Endothelial cell of umbilical vein (primary cell): ENCODE measurements around the gene ALDOC. TPM values are rescaled to one million over a fixed set of nuclear protein-coding genes. Genes with fewer than 3 reads are reported as not detected.

Experiments used
- BruUV-seq: library from RNA; stranded (reverse); fragments of 400-500 nt; replicated peaks from 2 replicates; lab custom pipeline; 2021; lab: Mats Ljungman, UMichigan
- CTCF ChIA-PET: fragments of 300-600, 350-600 bp; sonication (Branson Sonifier 250); formaldehyde crosslinking; loops from one replicate; lab custom pipeline; 2021; ENCODE audit warnings: antibody characterized with exemption, inconsistent platforms; lab: Charles Lee
- POLR2A ChIA-PET: fragments of 300-600, 350-600 bp; sonication (Branson Sonifier 250); formaldehyde crosslinking; loops from one replicate; lab custom pipeline; 2021; ENCODE audit warnings: antibody characterized with exemption, inconsistent platforms; lab: Charles Lee
- DNase-seq: peaks from one replicate; pipeline ENCODE4 v3.0.0-alpha.2; 2011; ENCODE audit warnings: low read depth, low spot score
- FAIRE-seq: peaks from 2 replicates; lab custom pipeline; 2011; peaks lifted over from hg19 to GRCh38; lab: Jason Lieb, UNC
- H2AFZ ChIP-seq: 2 replicates; pipeline ENCODE4 v1.6.0; 2012; ENCODE audit warnings: low read depth, low read length, control low read depth, inconsistent platforms
- H3K27ac ChIP-seq: 2 replicates; pipeline ENCODE4 v1.5.1; 2011; ENCODE audit warnings: low read depth, mild to moderate bottlenecking, control low read depth, low read length, moderate library complexity; ENCODE audit not compliant: insufficient read depth
- H3K27me3 ChIP-seq, 2 experiments: 2 replicates each; pipeline versions ENCODE4 v1.6.0 to v1.6.1; 2011; ENCODE audit warnings: low read length in 2 of 2, mixed read lengths in 1 of 2; ENCODE audit not compliant: control insufficient read depth in 2 of 2, insufficient read depth in 2 of 2
- H3K36me3 ChIP-seq, 2 experiments: 2 replicates in 1 of 2; 3 replicates in 1 of 2; pipeline ENCODE4 v1.5.1; 2011; ENCODE audit warnings: low read length in 2 of 2, mild to moderate bottlenecking in 1 of 2, moderate library complexity in 1 of 2; ENCODE audit not compliant: control insufficient read depth in 2 of 2, insufficient read depth in 2 of 2; ENCODE audit errors: extremely low read depth in 1 of 2
- H3K4me1 ChIP-seq: 3 replicates; pipeline ENCODE4 v1.5.1; 2011; ENCODE audit warnings: mild to moderate bottlenecking, low read length; ENCODE audit not compliant: control insufficient read depth, insufficient read depth; ENCODE audit errors: extremely low read depth
- H3K4me2 ChIP-seq: 2 replicates; pipeline ENCODE4 v1.6.1; 2011; ENCODE audit warnings: low read length, control low read depth, mixed read lengths; ENCODE audit not compliant: insufficient read depth
- H3K4me3 ChIP-seq, 3 experiments: fragments of 200-600 bp in 1 of 3; sonication (generic), shearing (Covaris generic) in 1 of 3; replicated peaks in 1 of 3; 2 replicates each; pipeline ENCODE4 v1.5.1; 2011 to 2016; ENCODE audit warnings: control low read depth in 3 of 3, low read length in 3 of 3, mild to moderate bottlenecking in 2 of 3, inconsistent platforms in 1 of 3, low read depth in 1 of 3, moderate library complexity in 1 of 3; ENCODE audit not compliant: insufficient read depth in 1 of 3
- H3K79me2 ChIP-seq: 2 replicates; pipeline ENCODE4 v1.6.0; 2012; ENCODE audit warnings: low read length, inconsistent platforms; ENCODE audit not compliant: control insufficient read depth, insufficient read depth
- H3K9ac ChIP-seq: replicated peaks from 2 replicates; pipeline ENCODE3; 2011; ENCODE audit warnings: low read length, control low read depth; ENCODE audit not compliant: insufficient read depth; ENCODE audit errors: extremely low read depth
- H3K9me1 ChIP-seq: replicated peaks from 3 replicates; pipeline ENCODE4 v1.6.0; 2011; ENCODE audit warnings: mild to moderate bottlenecking, low read length; ENCODE audit not compliant: control insufficient read depth, insufficient read depth; ENCODE audit errors: extremely low read depth
- H3K9me3 ChIP-seq: replicated peaks from 2 replicates; pipeline ENCODE4 v1.5.1; 2012; ENCODE audit warnings: low read length, inconsistent platforms; ENCODE audit not compliant: control insufficient read depth, insufficient read depth
- H4K20me1 ChIP-seq: replicated peaks from 2 replicates; pipeline ENCODE3; 2011; ENCODE audit warnings: mild to moderate bottlenecking, low read length; ENCODE audit not compliant: control insufficient read depth, insufficient read depth; ENCODE audit errors: extremely low read depth
- EZH2 ChIP-seq: IDR thresholded peaks from 2 replicates; pipeline ENCODE4 v1.6.1; 2012; ENCODE audit warnings: borderline replicate concordance, low read depth, mild to moderate bottlenecking, moderate library complexity, low read length, inconsistent platforms; ENCODE audit not compliant: severe bottlenecking
- FOS ChIP-seq: IDR thresholded peaks from 2 replicates; pipeline ENCODE4 v1.6.1; 2011; ENCODE audit warnings: mild to moderate bottlenecking, low read length, moderate library complexity, borderline replicate concordance; ENCODE audit not compliant: insufficient read depth
- GATA2 ChIP-seq: IDR thresholded peaks from 2 replicates; pipeline ENCODE4 v1.7.0; 2011; ENCODE audit warnings: low read depth, mild to moderate bottlenecking, moderate library complexity, mixed read lengths, low read length; ENCODE audit not compliant: insufficient read length, insufficient read depth
- JUN ChIP-seq: IDR thresholded peaks from 2 replicates; pipeline ENCODE4 v1.6.1; 2011; ENCODE audit warnings: borderline replicate concordance, low read depth; ENCODE audit not compliant: insufficient read length, insufficient read depth
- MYC ChIP-seq: IDR thresholded peaks from one replicate; pipeline ENCODE4 v1.6.1; 2011; ENCODE audit warnings: mild to moderate bottlenecking, low read depth, low read length
- POLR2A ChIP-seq: IDR thresholded peaks from 2 replicates; pipeline ENCODE4 v1.6.1; 2012; ENCODE audit warnings: low read depth, mild to moderate bottlenecking, control low read depth, low read length
- POLR2AphosphoS5 ChIP-seq: IDR thresholded peaks from 2 replicates; pipeline ENCODE4 v1.6.1; 2012; ENCODE audit warnings: low read depth, mild to moderate bottlenecking, control low read depth, low read length, moderate library complexity; ENCODE audit not compliant: insufficient read depth
- dilution Hi-C: fragments of 300-500 bp; cut with MboI; formaldehyde crosslinking; loops from one replicate; pipeline ENCODE4 v1.15.0; 2019; ENCODE audit warnings: low sequenced_read_pairs; ENCODE audit not compliant: extremely low pct_ligation_motif_present
- intact Hi-C: fragments of 100-400 bp; cut with micrococcal nuclease; formaldehyde crosslinking; loops from one replicate; pipeline ENCODE4 v1.10.0; 2022
- polyA plus RNA-seq, 4 experiments: library from polyadenylated mRNA; depleted of rRNA in 3 of 4; stranded (reverse) in 3 of 4; unstranded in 1 of 4; fragments of >200 nt; gene quantifications; 2 replicates each; pipeline versions ENCODE4 v1.2.1 to v1.2.3, GENCODE V29; 2011 to 2012; ENCODE audit warnings: missing spikeins in 1 of 4
- total RNA-seq: library from RNA; stranded (reverse); gene quantifications from 2 replicates; pipeline ENCODE4 v1.2.3, GENCODE V29; 2021
- TF ChIP-seq, protein P1 (sequence below), 2 donors: IDR thresholded peaks; 1 replicate in 1 of 2; 2 replicates in 1 of 2; pipeline ENCODE4 v1.5.1; 2011; ENCODE audit warnings: low read length in 2 of 2, mild to moderate bottlenecking in 2 of 2, moderate library complexity in 2 of 2, control low read depth in 1 of 2, inconsistent platforms in 1 of 2, low read depth in 1 of 2; ENCODE audit not compliant: insufficient read depth in 1 of 2; ENCODE audit errors: extremely low read depth in 1 of 2
- TF ChIP-seq, protein P2 (sequence below): IDR thresholded peaks from 2 replicates; pipeline ENCODE4 v1.6.1; 2011; ENCODE audit not compliant: insufficient read depth, insufficient read length

Gene ALDOC
- total and polyA plus RNA-seq, 2 donors (not counting 3 experiments of a cell fraction or from before 2014, with no cell fraction given) = 7.2 to 18.9 TPM

DNA sequence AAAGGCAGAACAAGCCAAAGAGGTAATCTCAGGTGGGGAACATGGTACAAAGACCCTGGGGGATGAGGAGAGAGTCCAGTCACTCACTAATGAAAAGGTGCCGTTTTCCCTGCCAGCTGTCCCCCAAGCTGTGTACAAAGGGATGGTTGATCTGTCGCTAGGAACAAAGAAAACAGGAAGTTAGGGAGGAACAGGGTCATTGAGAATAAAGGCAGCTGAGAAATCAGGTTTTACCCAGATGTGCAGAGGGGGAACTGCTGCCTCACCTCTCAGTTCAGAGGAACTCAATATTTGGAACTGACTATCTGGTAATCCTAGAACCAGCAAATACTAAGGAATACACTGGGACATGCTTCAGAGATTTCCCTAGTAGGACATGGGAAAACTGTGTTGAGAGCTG lies 35.8 kb upstream of the ALDOC start:
- TF ChIP-seq MYC = no peak
- no peak for TF ChIP-seq POLR2A
- TF ChIP-seq GATA2 = no peak
- TF ChIP-seq JUN = no peak
- TF ChIP-seq EZH2 = no peak
- TF ChIP-seq, protein P1, sequence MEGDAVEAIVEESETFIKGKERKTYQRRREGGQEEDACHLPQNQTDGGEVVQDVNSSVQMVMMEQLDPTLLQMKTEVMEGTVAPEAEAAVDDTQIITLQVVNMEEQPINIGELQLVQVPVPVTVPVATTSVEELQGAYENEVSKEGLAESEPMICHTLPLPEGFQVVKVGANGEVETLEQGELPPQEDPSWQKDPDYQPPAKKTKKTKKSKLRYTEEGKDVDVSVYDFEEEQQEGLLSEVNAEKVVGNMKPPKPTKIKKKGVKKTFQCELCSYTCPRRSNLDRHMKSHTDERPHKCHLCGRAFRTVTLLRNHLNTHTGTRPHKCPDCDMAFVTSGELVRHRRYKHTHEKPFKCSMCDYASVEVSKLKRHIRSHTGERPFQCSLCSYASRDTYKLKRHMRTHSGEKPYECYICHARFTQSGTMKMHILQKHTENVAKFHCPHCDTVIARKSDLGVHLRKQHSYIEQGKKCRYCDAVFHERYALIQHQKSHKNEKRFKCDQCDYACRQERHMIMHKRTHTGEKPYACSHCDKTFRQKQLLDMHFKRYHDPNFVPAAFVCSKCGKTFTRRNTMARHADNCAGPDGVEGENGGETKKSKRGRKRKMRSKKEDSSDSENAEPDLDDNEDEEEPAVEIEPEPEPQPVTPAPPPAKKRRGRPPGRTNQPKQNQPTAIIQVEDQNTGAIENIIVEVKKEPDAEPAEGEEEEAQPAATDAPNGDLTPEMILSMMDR (IDR thresholded peaks at IDR 0.05; ENCODE audit: extremely low read depth in 1 of 2, insufficient read depth in 1 of 2, low read depth in 1 of 2, low read length in 2 of 2) = no peak
- no peak for TF ChIP-seq FOS
- no peak for TF ChIP-seq POLR2AphosphoS5
- TF ChIP-seq, protein P2, sequence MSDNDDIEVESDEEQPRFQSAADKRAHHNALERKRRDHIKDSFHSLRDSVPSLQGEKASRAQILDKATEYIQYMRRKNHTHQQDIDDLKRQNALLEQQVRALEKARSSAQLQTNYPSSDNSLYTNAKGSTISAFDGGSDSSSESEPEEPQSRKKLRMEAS = no peak
- Histone ChIP-seq H3K27me3 (no peaks in the 10 kb centered on the region), H3K9ac (no peak overlapping the region), H3K27ac (no peak overlapping the region), H2AFZ (no peak overlapping the region), H3K4me3 (no peak overlapping the region), H3K9me1 (no peaks in the 10 kb centered on the region), H3K4me2 (no peak overlapping the region), H3K9me3 (no peaks in the 10 kb centered on the region), H4K20me1 (no peaks in the 10 kb centered on the region), H3K4me1 (peaks cover 7% of the 10 kb centered on the region), H3K79me2 (no peaks in the 10 kb centered on the region), H3K36me3 (peaks cover 23 to 26% of the 10 kb centered on the region in 2 experiments)
- DNase-seq = no peak
- CTCF ChIA-PET = interaction anchor here (0.6 to 4.9 kb wide), 16 partner anchors 9 to 127 kb away, joined by 3 to 64 read pairs (median 5); partner anchors contain the start of genes ALDOC and PIGS
- dilution Hi-C loops (no loop called here), intact Hi-C loops (no loop called here)
- no TSS peak for BruUV-seq
- POLR2A ChIA-PET = no interaction called here
- no peak for FAIRE-seq
